ENCODE results near the gene TBC1D9B. TPM values are rescaled to one million over a fixed set of nuclear protein-coding genes. Genes with fewer than 3 reads are reported as not detected.
A peak's percentile ranks its signal among the peaks of the same experiment; 100 is the strongest.

TBC1D9B gene
- total RNA-seq, 4 donors from 2014 or later, result 50.7 to 78.5 (median 62.4) TPM

DNA sequence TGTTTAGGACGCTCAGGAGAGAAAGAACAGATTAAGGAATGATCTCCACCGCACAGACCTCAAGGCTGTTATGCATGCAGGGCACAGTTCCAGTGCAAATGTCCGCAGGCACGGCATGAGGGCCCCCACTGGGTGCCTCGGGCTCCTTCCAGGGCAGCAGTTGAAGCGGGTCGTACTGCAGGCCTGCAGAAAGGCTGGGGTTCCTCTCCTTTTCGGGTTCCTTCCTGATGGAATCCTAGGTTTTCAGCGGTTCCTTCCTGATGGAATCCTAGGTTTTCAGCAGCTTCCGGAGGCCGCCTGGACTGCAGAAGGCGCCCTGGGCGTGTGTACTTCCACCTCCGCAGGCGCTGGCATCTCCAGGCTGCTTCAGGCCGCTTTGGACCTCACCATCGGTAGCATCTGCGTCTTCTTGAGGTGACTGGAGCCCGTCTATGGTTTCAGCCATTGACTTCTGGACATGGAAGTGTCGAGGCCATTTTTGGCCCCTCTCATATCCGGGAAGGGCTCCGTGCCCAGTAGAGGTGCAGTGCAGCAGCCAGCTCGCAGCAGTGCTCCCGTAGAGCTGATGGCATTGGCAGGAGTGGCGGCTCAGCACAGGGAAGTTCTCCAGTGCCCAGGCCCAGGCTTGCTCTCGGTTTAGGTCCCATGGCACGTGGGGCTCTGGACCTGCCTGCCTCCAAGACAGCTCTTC is 95.4 kb downstream of the TBC1D9B start:
- Histone ChIP-seq H3K4me3 (no peak overlapping the region), H3K9me3 (no peaks in the 10 kb centered on the region), H3K4me1 (peaks cover 9 to 40% (median 16%) of the 10 kb centered on the region in 3 donors), H3K27me3 (no peaks in the 10 kb centered on the region), H3K27ac (peak overlapping the region in 1 of 4 donors; percentile 30), H3K36me3 (peaks cover 0 to 8% (median 0%) of the 10 kb centered on the region in 3 donors)
- no peak for TF ChIP-seq POLR2A (IDR thresholded peaks at IDR 0.05)
- no peak for DNase-seq
- intact Hi-C loops (cut with DNase I), result no loop called here
- WGBS, 2 donors, result 70% methylated on average over 17 to 20 of the region's 27 CpGs

Small RNA genes lying within 50 kb of the gene (small RNA-seq; reads per million reads assigned to genes)
- gene RF00019, result 0 reads per million in 4 donors

Other genes starting within 250 kb of the TBC1D9B start
- gene CBY3, start 226.9 kb downstream of the TBC1D9B start, total RNA-seq, result not detected
- gene CANX, start 208.9 kb downstream of the TBC1D9B start, total RNA-seq, result 100 to 1,000 TPM; 200 to 321 (median 252) TPM
- gene MAML1, start 175.1 kb downstream of the TBC1D9B start, total RNA-seq, result 10 to 100 TPM; 16.6 to 29.0 (median 17.9) TPM
- 1 to 10 TPM in 3 of 4 donors, not detected in 1; 4.6 to 6.9 (median 4.7) TPM for gene LTC4S, start 113.9 kb downstream of the TBC1D9B start, total RNA-seq
- 100 to 1,000 TPM in 1 of 4 donors, 10 to 100 TPM in 3; 68.5 to 119 (median 87.7) TPM for gene MGAT4B, start 101.0 kb downstream of the TBC1D9B start, total RNA-seq
- gene SQSTM1, start 87.0 kb downstream of the TBC1D9B start, total RNA-seq, result 100 to 1,000 TPM; 105 to 236 (median 149) TPM
- 10 to 100 TPM in 3 of 4 donors, 1 to 10 TPM in 1; 6.9 to 21.9 (median 10.7) TPM for gene MRNIP, start 49.1 kb downstream of the TBC1D9B start, total RNA-seq
- 10 to 100 TPM in 3 of 4 donors, 1 to 10 TPM in 1; 9.1 to 54.6 (median 19.1) TPM for gene RNF130, start 163.9 kb upstream of the TBC1D9B start, total RNA-seq